Testis (tissue), 3 donors: ENCODE measurements around the gene VRK1. TPM values are rescaled to one million over a fixed set of nuclear protein-coding genes. Genes with fewer than 3 reads are reported as not detected.

Experiments
- DNase-seq: peaks from one replicate; pipeline ENCODE4 v3.0.0-alpha.2; 2019
- H3K27ac ChIP-seq, 2 donors: fragments of 200-600 bp; sonication (generic); one replicate each; pipeline ENCODE4 v1.5.1; 2019
- H3K27me3 ChIP-seq: fragments of 200-600 bp; sonication (generic); one replicate; pipeline ENCODE4 v1.5.1; 2019
- H3K36me3 ChIP-seq: fragments of 200-600 bp; sonication (generic); one replicate; pipeline ENCODE4 v1.5.1; 2017; ENCODE audit warnings: low read depth; ENCODE audit errors: missing control alignments
- H3K4me1 ChIP-seq: fragments of 200-600 bp; sonication (generic); one replicate; pipeline ENCODE4 v1.5.1; 2019
- H3K4me3 ChIP-seq, 2 donors: fragments of 200-600 bp; sonication (generic); one replicate each; pipeline ENCODE4 v1.5.1; 2017 to 2019
- H3K9me3 ChIP-seq: fragments of 200-600 bp; sonication (generic); one replicate; pipeline ENCODE4 v1.5.1; 2017
- POLR2A ChIP-seq: fragments of 450-650 bp; IDR thresholded peaks from one replicate; pipeline ENCODE4 v1.6.1; 2017; ENCODE audit warnings: antibody characterized with exemption, mild to moderate bottlenecking, moderate library complexity
- WGBS, 2 donors: methylation state at CpG; one replicate each; pipeline ENCODE4 v1.1.5; 2018; 5-methylcytosine and 5-hydroxymethylcytosine counted together
- intact Hi-C: fragments of 100-400 bp; cut with DNase I; formaldehyde crosslinking; loops from one replicate; pipeline ENCODE4 v1.15.1; 2023; ENCODE audit warnings: low total_unique reads
- polyA plus RNA-seq: library from polyadenylated mRNA; stranded (reverse); fragments of 350-450 nt; fragmentation: Illumina TruSeq; extraction: RNeasy Lipid Tissue Mini Kit (QIAGEN cat#74804); gene quantifications from one replicate; pipeline ENCODE4 v1.2.3, GENCODE V29; 2014; ENCODE audit warnings: low read depth, low replicate concordance; ENCODE audit not compliant: insufficient read depth
- total RNA-seq, 2 donors: library from RNA; depleted of rRNA; stranded (reverse); fragments of >200 nt; gene quantifications; one replicate each; pipeline ENCODE4 v1.2.3, GENCODE V29; 2016
- TF ChIP-seq, protein P1 (sequence below), 3 experiments: fragments of 450-650 bp in 2 of 3; fragments of 200-600 bp in 1 of 3; sonication (generic) in 1 of 3; IDR thresholded peaks; one replicate each; pipeline ENCODE4 v1.5.1; 2016 to 2019; ENCODE audit warnings: antibody characterized with exemption in 3 of 3, mild to moderate bottlenecking in 2 of 3, moderate library complexity in 1 of 3

VRK1 gene
- total and polyA plus RNA-seq, 3 donors from 2014 or later, result 44.7 to 52.0 (median 49.2) TPM

- H3K27me3 ChIP-seq, result no peaks in the 10 kb centered on the region
- TF ChIP-seq POLR2A, result no peak
- no peak overlapping the region for H3K4me3 ChIP-seq
- H3K9me3 ChIP-seq, result no peaks in the 10 kb centered on the region
- DNase-seq, result no peak
- intact Hi-C loops, result no loop called here
- H3K4me1 ChIP-seq, result no peaks in the 10 kb centered on the region
- H3K27ac ChIP-seq, result no peak overlapping the region
- H3K36me3 ChIP-seq, result no peaks in the 10 kb centered on the region
- WGBS, 2 donors, result 86 to 93% methylated on average over 1 of the region's 1 CpG
Observed at GRCh38 chr14:96844857-96845570, 47.8 kb downstream of the VRK1 start.

DNA sequence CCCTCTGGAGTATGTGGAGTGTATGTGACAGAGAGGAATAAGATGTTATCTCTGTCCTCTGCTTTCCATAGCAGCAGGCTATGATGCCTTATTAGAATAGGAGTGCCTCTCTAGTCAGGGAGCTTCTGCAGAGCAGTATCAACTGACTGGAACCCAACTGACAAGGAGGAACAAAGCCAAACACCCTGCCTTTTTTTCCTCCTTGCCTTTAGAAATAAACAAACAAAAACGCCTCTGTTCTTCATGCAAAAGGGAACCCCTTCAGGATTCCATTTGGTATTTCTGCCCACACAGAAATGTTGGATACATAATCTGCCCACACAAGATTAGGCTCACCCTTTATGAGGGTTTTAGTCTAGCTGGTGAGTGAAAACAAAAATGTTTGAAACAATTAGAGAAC lies 50.3 kb downstream of the VRK1 start:
- H3K36me3 ChIP-seq, result no peaks in the 10 kb centered on the region
- TF ChIP-seq, protein P1, sequence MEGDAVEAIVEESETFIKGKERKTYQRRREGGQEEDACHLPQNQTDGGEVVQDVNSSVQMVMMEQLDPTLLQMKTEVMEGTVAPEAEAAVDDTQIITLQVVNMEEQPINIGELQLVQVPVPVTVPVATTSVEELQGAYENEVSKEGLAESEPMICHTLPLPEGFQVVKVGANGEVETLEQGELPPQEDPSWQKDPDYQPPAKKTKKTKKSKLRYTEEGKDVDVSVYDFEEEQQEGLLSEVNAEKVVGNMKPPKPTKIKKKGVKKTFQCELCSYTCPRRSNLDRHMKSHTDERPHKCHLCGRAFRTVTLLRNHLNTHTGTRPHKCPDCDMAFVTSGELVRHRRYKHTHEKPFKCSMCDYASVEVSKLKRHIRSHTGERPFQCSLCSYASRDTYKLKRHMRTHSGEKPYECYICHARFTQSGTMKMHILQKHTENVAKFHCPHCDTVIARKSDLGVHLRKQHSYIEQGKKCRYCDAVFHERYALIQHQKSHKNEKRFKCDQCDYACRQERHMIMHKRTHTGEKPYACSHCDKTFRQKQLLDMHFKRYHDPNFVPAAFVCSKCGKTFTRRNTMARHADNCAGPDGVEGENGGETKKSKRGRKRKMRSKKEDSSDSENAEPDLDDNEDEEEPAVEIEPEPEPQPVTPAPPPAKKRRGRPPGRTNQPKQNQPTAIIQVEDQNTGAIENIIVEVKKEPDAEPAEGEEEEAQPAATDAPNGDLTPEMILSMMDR (IDR thresholded peaks at IDR 0.05), result no peak
- no peak for TF ChIP-seq POLR2A
- H3K4me3 ChIP-seq, result no peak overlapping the region
- H3K27me3 ChIP-seq, result no peaks in the 10 kb centered on the region
- 56% methylated on average over 1 of the region's 1 CpG for WGBS, 2 donors
- H3K27ac ChIP-seq, result no peak overlapping the region
- no peaks in the 10 kb centered on the region for H3K4me1 ChIP-seq
- no peak for DNase-seq
- H3K9me3 ChIP-seq, result no peaks in the 10 kb centered on the region
- intact Hi-C loops, result no loop called here

GRCh38 chr14:96848011-96848410 lies 50.8 kb downstream of the VRK1 start:
- intact Hi-C loops, result no loop called here
- no peaks in the 10 kb centered on the region for H3K36me3 ChIP-seq

DNA sequence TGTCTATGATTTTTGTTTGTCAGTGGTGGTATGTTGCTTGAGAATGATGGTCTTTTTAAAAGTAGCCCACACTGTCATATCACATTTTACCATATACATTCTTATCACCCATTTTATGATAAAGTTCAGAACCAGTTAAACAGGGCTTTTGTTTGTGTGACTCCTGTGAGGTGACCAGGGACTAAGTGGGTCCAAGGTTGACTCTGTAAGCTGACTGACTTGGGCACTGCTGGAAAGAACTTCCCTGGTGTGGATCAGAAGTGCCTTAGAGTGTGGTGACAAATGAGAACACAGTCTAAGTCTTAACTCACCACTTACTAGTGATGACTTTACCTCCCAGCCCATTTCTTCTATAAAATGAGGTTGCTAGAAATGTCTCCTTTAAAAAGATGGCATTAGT lies 52.6 kb downstream of the VRK1 start:
- DNase-seq, result no peak
- Histone ChIP-seq H3K36me3 (no peaks in the 10 kb centered on the region), H3K4me3 (no peak overlapping the region), H3K9me3 (no peaks in the 10 kb centered on the region), H3K27me3 (no peaks in the 10 kb centered on the region), H3K27ac (no peak overlapping the region), H3K4me1 (no peaks in the 10 kb centered on the region)
- intact Hi-C loops, result no loop called here
- TF ChIP-seq POLR2A, result no peak
- TF ChIP-seq, protein P1 (IDR thresholded peaks at IDR 0.05), result no peak

More at GRCh38 chr14:96848011-96848410, 50.8 kb downstream of the VRK1 start:
- Histone ChIP-seq H3K4me1 (no peaks in the 10 kb centered on the region), H3K27ac (no peak overlapping the region), H3K27me3 (no peaks in the 10 kb centered on the region), H3K9me3 (no peaks in the 10 kb centered on the region), H3K4me3 (no peak overlapping the region)
- DNase-seq, result no peak
- TF ChIP-seq POLR2A, result no peak
- TF ChIP-seq, protein P1 (IDR thresholded peaks at IDR 0.05), result no peak
- WGBS, 2 donors, result 84 to 90% methylated on average over 4 of the region's 4 CpGs

GRCh38 chr14:96851694-96852381 lies 54.7 kb downstream of the VRK1 start:
- Histone ChIP-seq H3K27me3 (no peaks in the 10 kb centered on the region), H3K4me3 (no peak overlapping the region), H3K27ac (no peak overlapping the region), H3K36me3 (no peaks in the 10 kb centered on the region), H3K9me3 (no peaks in the 10 kb centered on the region), H3K4me1 (no peaks in the 10 kb centered on the region)
- intact Hi-C loops, result no loop called here
- 93 to 94% methylated on average over 4 of the region's 4 CpGs for WGBS, 2 donors
- no peak for DNase-seq
- TF ChIP-seq, protein P1 (IDR thresholded peaks at IDR 0.05), result no peak
- no peak for TF ChIP-seq POLR2A
